ENCODE data around the gene TANGO2. TPM values are rescaled to one million over a fixed set of nuclear protein-coding genes. Genes with fewer than 3 reads are reported as not detected.

TANGO2 gene
- total and polyA plus RNA-seq, 9 of the 15 experiments (the other 6 are each of a cell fraction or from before 2014, with no cell fraction given) = 15.5 to 94.9 (median 70.1) TPM

GRCh38 chr22:20101638-20102037 lies 80.7 kb downstream of the TANGO2 start (continued):
- TF ChIP-seq ZZZ3 (IDR thresholded peaks at IDR 0.05) = no peak
- TF ChIP-seq GABPB2 (CRISPR knock-in tag; conservative IDR thresholded peaks at IDR 0.05) = no peak
- no peak for TF ChIP-seq ZBTB5 (IDR thresholded peaks at IDR 0.05)
- TF ChIP-seq ZNF75A (CRISPR knock-in tag; IDR thresholded peaks at IDR 0.05) = no peak
- TF ChIP-seq BRD9 (IDR thresholded peaks at IDR 0.05; ENCODE audit: low read depth, partially characterized antibody) = no peak
- TF ChIP-seq BACH1 (tag; IDR thresholded peaks at IDR 0.05) = no peak
- TF ChIP-seq, protein P1, sequence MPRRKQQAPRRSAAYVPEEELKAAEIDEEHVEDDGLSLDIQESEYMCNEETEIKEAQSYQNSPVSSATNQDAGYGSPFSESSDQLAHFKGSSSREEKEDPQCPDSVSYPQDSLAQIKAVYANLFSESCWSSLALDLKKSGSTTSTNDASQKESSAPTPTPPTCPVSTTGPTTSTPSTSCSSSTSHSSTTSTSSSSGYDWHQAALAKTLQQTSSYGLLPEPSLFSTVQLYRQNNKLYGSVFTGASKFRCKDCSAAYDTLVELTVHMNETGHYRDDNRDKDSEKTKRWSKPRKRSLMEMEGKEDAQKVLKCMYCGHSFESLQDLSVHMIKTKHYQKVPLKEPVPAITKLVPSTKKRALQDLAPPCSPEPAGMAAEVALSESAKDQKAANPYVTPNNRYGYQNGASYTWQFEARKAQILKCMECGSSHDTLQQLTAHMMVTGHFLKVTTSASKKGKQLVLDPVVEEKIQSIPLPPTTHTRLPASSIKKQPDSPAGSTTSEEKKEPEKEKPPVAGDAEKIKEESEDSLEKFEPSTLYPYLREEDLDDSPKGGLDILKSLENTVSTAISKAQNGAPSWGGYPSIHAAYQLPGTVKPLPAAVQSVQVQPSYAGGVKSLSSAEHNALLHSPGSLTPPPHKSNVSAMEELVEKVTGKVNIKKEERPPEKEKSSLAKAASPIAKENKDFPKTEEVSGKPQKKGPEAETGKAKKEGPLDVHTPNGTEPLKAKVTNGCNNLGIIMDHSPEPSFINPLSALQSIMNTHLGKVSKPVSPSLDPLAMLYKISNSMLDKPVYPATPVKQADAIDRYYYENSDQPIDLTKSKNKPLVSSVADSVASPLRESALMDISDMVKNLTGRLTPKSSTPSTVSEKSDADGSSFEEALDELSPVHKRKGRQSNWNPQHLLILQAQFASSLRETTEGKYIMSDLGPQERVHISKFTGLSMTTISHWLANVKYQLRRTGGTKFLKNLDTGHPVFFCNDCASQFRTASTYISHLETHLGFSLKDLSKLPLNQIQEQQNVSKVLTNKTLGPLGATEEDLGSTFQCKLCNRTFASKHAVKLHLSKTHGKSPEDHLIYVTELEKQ (CRISPR knock-in tag; IDR thresholded peaks at IDR 0.05) = no peak
- TF ChIP-seq KDM1A (IDR thresholded peaks at IDR 0.05) = no peak
- no peak for TF ChIP-seq ZNF398 (CRISPR knock-in tag; IDR thresholded peaks at IDR 0.05)
- TF ChIP-seq, protein P2, sequence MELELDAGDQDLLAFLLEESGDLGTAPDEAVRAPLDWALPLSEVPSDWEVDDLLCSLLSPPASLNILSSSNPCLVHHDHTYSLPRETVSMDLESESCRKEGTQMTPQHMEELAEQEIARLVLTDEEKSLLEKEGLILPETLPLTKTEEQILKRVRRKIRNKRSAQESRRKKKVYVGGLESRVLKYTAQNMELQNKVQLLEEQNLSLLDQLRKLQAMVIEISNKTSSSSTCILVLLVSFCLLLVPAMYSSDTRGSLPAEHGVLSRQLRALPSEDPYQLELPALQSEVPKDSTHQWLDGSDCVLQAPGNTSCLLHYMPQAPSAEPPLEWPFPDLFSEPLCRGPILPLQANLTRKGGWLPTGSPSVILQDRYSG (tag; conservative IDR thresholded peaks at IDR 0.05; ENCODE audit: low read depth) = no peak
- TF ChIP-seq CHD2 (IDR thresholded peaks at IDR 0.05; ENCODE audit: low read depth, low read length) = no peak
- no peak for TF ChIP-seq RBM15 (IDR thresholded peaks at IDR 0.05; ENCODE audit: insufficient read depth, low read length)
- TF ChIP-seq MAFG (tag; conservative IDR thresholded peaks at IDR 0.05) = no peak
- no peak for TF ChIP-seq MECOM (CRISPR knock-in tag; IDR thresholded peaks at IDR 0.05)
- TF ChIP-seq RERE (CRISPR knock-in tag; IDR thresholded peaks at IDR 0.05; ENCODE audit: borderline replicate concordance) = no peak
- no peak for TF ChIP-seq TARDBP (IDR thresholded peaks at IDR 0.05)

All from K562 (cell line).